Subcutaneous adipose tissue (tissue), 4 donors: ENCODE results near the gene ACSS1. TPM values are rescaled to one million over a fixed set of nuclear protein-coding genes. Genes with fewer than 3 reads are reported as not detected.

Experiments used
- CTCF ChIP-seq: fragments of 450-650 bp; IDR thresholded peaks from one replicate; pipeline ENCODE4 v1.5.1; 2016; ENCODE audit warnings: low read depth, mild to moderate bottlenecking, control low read depth, antibody characterized with exemption, moderate library complexity
- small RNA-seq: library from RNA; depleted of rRNA; stranded (forward); fragments of <200 nt; gene quantifications from one replicate; pipeline ENCODE3, GENCODE V24; 2016
- total RNA-seq, 4 donors: library from RNA; depleted of rRNA; stranded (reverse); fragments of >200 nt; gene quantifications; one replicate each; pipeline ENCODE4 v1.1.0, GENCODE V29; 2016

Gene ACSS1
- total RNA-seq, 4 donors from 2014 or later: 9.3 to 35.6 (median 16.2) TPM

GRCh38 chr20:24961384-24962181 lies 96.4 kb downstream of the ACSS1 start:
- no peak for TF ChIP-seq CTCF

GRCh38 chr20:24960861-24961260 lies 97.1 kb downstream of the ACSS1 start:
- no peak for TF ChIP-seq CTCF

- TF ChIP-seq CTCF: no peak
Measured at GRCh38 chr20:24960302-24960801, 97.6 kb downstream of the ACSS1 start.

GRCh38 chr20:24959591-24960301 lies 98.2 kb downstream of the ACSS1 start:
- no peak for TF ChIP-seq CTCF

- no peak for TF ChIP-seq CTCF
Measured at GRCh38 chr20:24958506-24959385, 99.2 kb downstream of the ACSS1 start.

- no peak for TF ChIP-seq CTCF
Measured at GRCh38 chr20:24957326-24958016, 100.5 kb downstream of the ACSS1 start.

Small RNA genes within 50 kb of the gene (small RNA-seq; reads per million reads assigned to genes)
- not detected for gene RNU6-1257P

Other genes starting within 250 kb of the ACSS1 start
- gene CST7, start 108.9 kb downstream of the ACSS1 start, total RNA-seq: 1 to 10 TPM; 1.1 to 4.7 (median 2.6) TPM
- gene APMAP, start 65.4 kb downstream of the ACSS1 start, total RNA-seq: 100 to 1,000 TPM in 3 of 4 donors, 10 to 100 TPM in 1; 63.4 to 325 (median 240) TPM
- not detected for gene VSX1, start 24.0 kb upstream of the ACSS1 start, total RNA-seq
- gene ENTPD6, start 137.6 kb upstream of the ACSS1 start, total RNA-seq: 10 to 100 TPM; 41.3 to 82.5 (median 53.6) TPM
- gene PYGB, start 189.9 kb upstream of the ACSS1 start, total RNA-seq: 100 to 1,000 TPM in 3 of 4 donors, 10 to 100 TPM in 1; 99.3 to 216 (median 137) TPM